ENCODE measurements around the gene MFSD6.

- TF ChIP-seq EZH2 (IDR thresholded peaks at IDR 0.05; ENCODE audit: low read length, unreplicated experiment): no peak
- TF ChIP-seq, protein P1, sequence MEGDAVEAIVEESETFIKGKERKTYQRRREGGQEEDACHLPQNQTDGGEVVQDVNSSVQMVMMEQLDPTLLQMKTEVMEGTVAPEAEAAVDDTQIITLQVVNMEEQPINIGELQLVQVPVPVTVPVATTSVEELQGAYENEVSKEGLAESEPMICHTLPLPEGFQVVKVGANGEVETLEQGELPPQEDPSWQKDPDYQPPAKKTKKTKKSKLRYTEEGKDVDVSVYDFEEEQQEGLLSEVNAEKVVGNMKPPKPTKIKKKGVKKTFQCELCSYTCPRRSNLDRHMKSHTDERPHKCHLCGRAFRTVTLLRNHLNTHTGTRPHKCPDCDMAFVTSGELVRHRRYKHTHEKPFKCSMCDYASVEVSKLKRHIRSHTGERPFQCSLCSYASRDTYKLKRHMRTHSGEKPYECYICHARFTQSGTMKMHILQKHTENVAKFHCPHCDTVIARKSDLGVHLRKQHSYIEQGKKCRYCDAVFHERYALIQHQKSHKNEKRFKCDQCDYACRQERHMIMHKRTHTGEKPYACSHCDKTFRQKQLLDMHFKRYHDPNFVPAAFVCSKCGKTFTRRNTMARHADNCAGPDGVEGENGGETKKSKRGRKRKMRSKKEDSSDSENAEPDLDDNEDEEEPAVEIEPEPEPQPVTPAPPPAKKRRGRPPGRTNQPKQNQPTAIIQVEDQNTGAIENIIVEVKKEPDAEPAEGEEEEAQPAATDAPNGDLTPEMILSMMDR (conservative IDR thresholded peaks at IDR 0.05; ENCODE audit: low read depth, low read length): no peak
These were observed 82.3 kb downstream of the MFSD6 start for GRCh38 chr2:190490502-190490901.

All from PC-3 (cell line).